H9 (cell line): ENCODE results near the gene SETD7. TPM values are rescaled to one million over a fixed set of nuclear protein-coding genes. Genes with fewer than 3 reads are reported as not detected.

Experiments used
- DNase-seq: peaks from one replicate; pipeline ENCODE4 v3.0.0-alpha.2; 2017
- H2AFZ ChIP-seq: one replicate; pipeline ENCODE4 v1.6.1; 2013; ENCODE audit warnings: mild to moderate bottlenecking, low read length, control low read depth, moderate library complexity
- H2AK5ac ChIP-seq: 2 replicates; pipeline ENCODE4 v1.6.1; 2013; ENCODE audit warnings: low read length, control low read depth, mixed read lengths; ENCODE audit not compliant: insufficient read length
- H2BK120ac ChIP-seq: one replicate; pipeline ENCODE4 v1.6.1; 2013; ENCODE audit warnings: low read depth, mild to moderate bottlenecking, low read length, control low read depth, inconsistent platforms; ENCODE audit not compliant: poor library complexity, severe bottlenecking
- H2BK12ac ChIP-seq: 2 replicates; pipeline ENCODE4 v1.6.1; 2013; ENCODE audit warnings: low read length, control low read depth, mixed read lengths, low read depth; ENCODE audit not compliant: insufficient read length
- H2BK15ac ChIP-seq: 2 replicates; pipeline ENCODE4 v1.6.1; 2013; ENCODE audit warnings: low read depth, low read length, control low read depth
- H2BK20ac ChIP-seq: one replicate; pipeline ENCODE4 v1.6.1; 2013; ENCODE audit warnings: low read depth, mild to moderate bottlenecking, low read length, control low read depth, inconsistent platforms; ENCODE audit not compliant: poor library complexity, severe bottlenecking
- H2BK5ac ChIP-seq: 2 replicates; pipeline ENCODE4 v1.6.1; 2013; ENCODE audit warnings: low read length, control low read depth, mixed read lengths; ENCODE audit not compliant: insufficient read length
- H3K14ac ChIP-seq: 2 replicates; pipeline ENCODE4 v1.6.1; 2013; ENCODE audit warnings: low read length, control low read depth; ENCODE audit not compliant: insufficient read depth
- H3K18ac ChIP-seq: 2 replicates; pipeline ENCODE4 v1.6.1; 2013; ENCODE audit warnings: low read depth, mild to moderate bottlenecking, mixed read lengths, low read length, control low read depth; ENCODE audit not compliant: insufficient read length
- H3K23ac ChIP-seq: 2 replicates; pipeline ENCODE4 v1.6.1; 2013; ENCODE audit warnings: low read length, control low read depth, mixed read lengths, low read depth; ENCODE audit not compliant: insufficient read length
- H3K23me2 ChIP-seq: 2 replicates; pipeline ENCODE4 v1.6.1; 2013; ENCODE audit warnings: low read depth, mild to moderate bottlenecking, mixed read lengths, low read length, control low read depth; ENCODE audit not compliant: insufficient read length, poor library complexity, severe bottlenecking
- H3K27ac ChIP-seq: 2 replicates; pipeline ENCODE4 v1.5.1; 2013; ENCODE audit warnings: low read length, control low read depth, mixed read lengths, low read depth; ENCODE audit not compliant: insufficient read length
- H3K27me3 ChIP-seq: 2 replicates; pipeline ENCODE4 v1.6.1; 2013; ENCODE audit warnings: low read length, control low read depth, inconsistent platforms; ENCODE audit not compliant: insufficient read depth
- H3K4ac ChIP-seq: 2 replicates; pipeline ENCODE4 v1.6.1; 2013; ENCODE audit warnings: low read depth, mild to moderate bottlenecking, control low read depth, inconsistent platforms, low read length, moderate library complexity
- H3K4me1 ChIP-seq: 2 replicates; pipeline ENCODE4 v1.6.1; 2013; ENCODE audit warnings: low read length, control low read depth, inconsistent platforms; ENCODE audit not compliant: insufficient read depth
- H3K4me2 ChIP-seq: 2 replicates; pipeline ENCODE4 v1.6.1; 2013; ENCODE audit warnings: low read length, control low read depth, mixed read lengths; ENCODE audit not compliant: insufficient read length, insufficient read depth
- H3K56ac ChIP-seq: 2 replicates; pipeline ENCODE4 v1.6.1; 2013; ENCODE audit warnings: low read depth, mild to moderate bottlenecking, mixed read lengths, low read length, control low read depth; ENCODE audit not compliant: insufficient read length
- H3K79me1 ChIP-seq: 2 replicates; pipeline ENCODE4 v1.6.1; 2013; ENCODE audit warnings: low read depth, mild to moderate bottlenecking, moderate library complexity, low read length, control low read depth, inconsistent platforms; ENCODE audit not compliant: insufficient read depth, poor library complexity, severe bottlenecking
- H3K79me2 ChIP-seq: 2 replicates; pipeline ENCODE4 v1.6.1; 2013; ENCODE audit warnings: low read length, control low read depth, inconsistent platforms; ENCODE audit not compliant: insufficient read depth
- H3K9ac ChIP-seq: 2 replicates; pipeline ENCODE4 v1.6.1; 2013; ENCODE audit warnings: low read length, control low read depth, mixed read lengths; ENCODE audit not compliant: insufficient read length; ENCODE audit errors: extremely low read depth
- H3K9me3 ChIP-seq: one replicate; pipeline ENCODE4 v1.6.1; 2013; ENCODE audit warnings: low read depth, low read length, inconsistent platforms; ENCODE audit not compliant: control insufficient read depth
- H3T11ph ChIP-seq: one replicate; pipeline ENCODE4 v1.6.1; 2013; ENCODE audit warnings: mild to moderate bottlenecking, low read length, control low read depth, inconsistent platforms
- H4K20me1 ChIP-seq: one replicate; pipeline ENCODE4 v1.6.1; 2013; ENCODE audit not compliant: control insufficient read depth, insufficient read length, insufficient read depth
- H4K5ac ChIP-seq: 2 replicates; pipeline ENCODE4 v1.6.1; 2013; ENCODE audit warnings: low read depth, mild to moderate bottlenecking, mixed read lengths, low read length, control low read depth; ENCODE audit not compliant: insufficient read length
- H4K8ac ChIP-seq: replicated peaks from 2 replicates; pipeline ENCODE4 v1.6.1; 2013; ENCODE audit warnings: low read length, control low read depth, mixed read lengths, low read depth; ENCODE audit not compliant: insufficient read length
- H4K91ac ChIP-seq: 2 replicates; pipeline ENCODE4 v1.6.1; 2013; ENCODE audit warnings: low read depth, mild to moderate bottlenecking, moderate library complexity, mixed read lengths, low read length, control low read depth; ENCODE audit not compliant: insufficient read length
- H3K27ac Mint-ChIP-seq, 3 experiments: 2 replicates in 2 of 3; 3 replicates in 1 of 3; pipeline ENCODE4 v1.8.0; 2020 to 2021; ENCODE audit warnings: mixed read lengths in 3 of 3, mild to moderate bottlenecking in 1 of 3, moderate library complexity in 1 of 3
- H3K27me3 Mint-ChIP-seq: 2 replicates; pipeline ENCODE4 v1.8.0; 2021; ENCODE audit warnings: low read depth, mild to moderate bottlenecking, moderate library complexity, mixed read lengths
- H3K36me3 Mint-ChIP-seq, 3 experiments: 2 replicates in 2 of 3; 3 replicates in 1 of 3; pipeline ENCODE4 v1.8.0; 2020 to 2021; ENCODE audit warnings: low read depth in 3 of 3, mixed read lengths in 3 of 3; ENCODE audit not compliant: insufficient read depth in 1 of 3
- H3K4me1 Mint-ChIP-seq, 2 experiments: 2 replicates each; pipeline ENCODE4 v1.8.0; 2020; ENCODE audit warnings: mixed read lengths in 2 of 2
- H3K4me3 Mint-ChIP-seq, 2 experiments: 2 replicates in 1 of 2; 3 replicates in 1 of 2; pipeline ENCODE4 v1.8.0; 2020 to 2021; ENCODE audit warnings: mild to moderate bottlenecking in 2 of 2, mixed read lengths in 2 of 2, moderate library complexity in 1 of 2
- H3K9me3 Mint-ChIP-seq, 2 experiments: 2 replicates in 1 of 2; 3 replicates in 1 of 2; pipeline ENCODE4 v1.8.0; 2020; ENCODE audit warnings: mild to moderate bottlenecking in 2 of 2, mixed read lengths in 2 of 2, moderate library complexity in 1 of 2
- WGBS: extraction: QIAGEN DNeasy Blood & Tissue Kit; methylation state at CpG from one replicate; pipeline ENCODE4 v1.1.7; 2013; ENCODE audit warnings: missing lambda C conversion rate, low lambda C conversion rate, mixed read lengths; ENCODE audit not compliant: insufficient read length; ENCODE audit errors: extremely low coverage; 5-methylcytosine and 5-hydroxymethylcytosine counted together
- total RNA-seq: library from RNA; stranded (reverse); gene quantifications from 2 replicates; pipeline ENCODE4 v1.2.1, GENCODE V29; 2021
- TF ChIP-seq, protein P1 (sequence below): fragments of 200-600 bp; sonication (generic); conservative IDR thresholded peaks from 3 replicates; pipeline ENCODE4 v1.8.0; 2021; ENCODE audit warnings: antibody characterized with exemption, mild to moderate bottlenecking

The SETD7 gene
- total RNA-seq, 1 experiment from 2014 or later = 1.5 TPM

DNA sequence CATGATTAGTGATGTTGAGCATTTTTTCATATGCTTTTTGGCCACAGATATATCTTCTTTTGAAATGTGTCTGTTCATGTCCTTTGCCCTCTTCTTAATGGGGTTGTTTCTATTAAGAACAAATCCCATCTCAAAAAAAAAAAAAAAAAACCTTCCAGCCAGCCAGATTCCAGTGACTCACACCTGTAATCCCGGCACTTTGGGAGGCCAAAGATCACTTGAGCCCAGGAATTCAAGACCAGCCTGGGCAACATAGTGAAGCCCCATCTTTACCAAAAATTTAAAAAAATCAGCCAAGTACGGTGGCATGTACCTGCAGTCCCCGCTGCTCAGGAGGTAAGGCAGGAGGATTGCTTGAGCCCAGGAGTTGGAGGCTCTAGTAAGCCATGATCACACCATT lies 97.0 kb downstream of the SETD7 start:
- Histone ChIP-seq H4K8ac (no peak overlapping the region), H4K91ac (no peak overlapping the region), H3K79me1 (peaks cover 7% of the 10 kb centered on the region), H3K4me2 (no peak overlapping the region), H3K23ac (no peak overlapping the region), H4K5ac (no peak overlapping the region), H2BK5ac (peak overlapping the region; percentile 46), H3K9me3 (no peaks in the 10 kb centered on the region), H3K14ac (no peak overlapping the region), H2AFZ (no peak overlapping the region), H3K4me1 (no peaks in the 10 kb centered on the region; the same call in none of the 2 replicates), H2BK12ac (no peak overlapping the region), H3T11ph (no peak overlapping the region), H3K9ac (no peak overlapping the region), H2BK20ac (no peak overlapping the region), H3K27me3 (no peaks in the 10 kb centered on the region), H2BK15ac (no peak overlapping the region), H3K18ac (no peak overlapping the region), H2BK120ac (no peak overlapping the region), H3K23me2 (peaks cover 11% of the 10 kb centered on the region), H3K4ac (no peak overlapping the region), H4K20me1 (no peaks in the 10 kb centered on the region), H3K27ac (peak overlapping the region; percentile 19), H2AK5ac (no peak overlapping the region), H3K79me2 (peaks cover 29% of the 10 kb centered on the region; the same call in 1 of the 2 replicates), H3K56ac (no peak overlapping the region)
- DNase-seq = no peak
- Mint-ChIP-seq H3K36me3 (peaks cover 2 to 13% (median 3%) of the 10 kb centered on the region in 3 experiments; a peak in 6 of 7 replicates), H3K4me1 (peaks cover 62 to 65% of the 10 kb centered on the region in 2 experiments), H3K9me3 (0 out of 5 replicates have a peak, but pooled peaks cover 0 to 2% of the 10 kb centered on the region in 2 experiments), H3K27me3 (no peaks in the 10 kb centered on the region), H3K27ac (peak overlapping the region in 2 of 3 experiments; percentile 60 to 73; a peak in 2 of 7 replicates), H3K4me3 (no peak overlapping the region)
- TF ChIP-seq, protein P1, sequence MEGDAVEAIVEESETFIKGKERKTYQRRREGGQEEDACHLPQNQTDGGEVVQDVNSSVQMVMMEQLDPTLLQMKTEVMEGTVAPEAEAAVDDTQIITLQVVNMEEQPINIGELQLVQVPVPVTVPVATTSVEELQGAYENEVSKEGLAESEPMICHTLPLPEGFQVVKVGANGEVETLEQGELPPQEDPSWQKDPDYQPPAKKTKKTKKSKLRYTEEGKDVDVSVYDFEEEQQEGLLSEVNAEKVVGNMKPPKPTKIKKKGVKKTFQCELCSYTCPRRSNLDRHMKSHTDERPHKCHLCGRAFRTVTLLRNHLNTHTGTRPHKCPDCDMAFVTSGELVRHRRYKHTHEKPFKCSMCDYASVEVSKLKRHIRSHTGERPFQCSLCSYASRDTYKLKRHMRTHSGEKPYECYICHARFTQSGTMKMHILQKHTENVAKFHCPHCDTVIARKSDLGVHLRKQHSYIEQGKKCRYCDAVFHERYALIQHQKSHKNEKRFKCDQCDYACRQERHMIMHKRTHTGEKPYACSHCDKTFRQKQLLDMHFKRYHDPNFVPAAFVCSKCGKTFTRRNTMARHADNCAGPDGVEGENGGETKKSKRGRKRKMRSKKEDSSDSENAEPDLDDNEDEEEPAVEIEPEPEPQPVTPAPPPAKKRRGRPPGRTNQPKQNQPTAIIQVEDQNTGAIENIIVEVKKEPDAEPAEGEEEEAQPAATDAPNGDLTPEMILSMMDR = no peak
- no CpG with 5 or more reads among the region's 3 CpGs for WGBS
